Neural progenitor cell (in vitro differentiated cells): ENCODE data around the gene CHSY3. TPM values are rescaled to one million over a fixed set of nuclear protein-coding genes. Genes with fewer than 3 reads are reported as not detected.
A peak's percentile ranks its signal among the peaks of the same experiment; 100 is the strongest.

ENCODE experiments used
- DNase-seq: peaks from one replicate; pipeline ENCODE4 v3.0.0-alpha.2; 2016; ENCODE audit warnings: low spot score
- H2AFZ ChIP-seq: fragments of 200-600 bp; sonication (generic); replicated peaks from 2 replicates; pipeline ENCODE4 v1.6.1; 2016; ENCODE audit warnings: antibody characterized with exemption
- H3F3A ChIP-seq: fragments of 200-600 bp; sonication (generic); 2 replicates; pipeline ENCODE4 v1.6.1; 2016; ENCODE audit warnings: antibody characterized with exemption, low read depth
- H3K27ac ChIP-seq: fragments of 200-600 bp; sonication (generic); 2 replicates; pipeline ENCODE4 v1.5.1; 2016; ENCODE audit warnings: mild to moderate bottlenecking
- H3K27me3 ChIP-seq: fragments of 200-600 bp; sonication (generic); 2 replicates; pipeline ENCODE4 v1.6.1; 2016; ENCODE audit warnings: mild to moderate bottlenecking, moderate library complexity
- H3K36me3 ChIP-seq: fragments of 200-600 bp; sonication (generic); 2 replicates; pipeline ENCODE4 v1.5.1; 2016
- H3K4me1 ChIP-seq: fragments of 200-600 bp; sonication (generic); 2 replicates; pipeline ENCODE4 v1.6.1; 2016; ENCODE audit warnings: mixed run types
- H3K4me2 ChIP-seq: fragments of 200-600 bp; sonication (generic); 2 replicates; pipeline ENCODE4 v1.6.1; 2016
- H3K4me3 ChIP-seq: fragments of 200-600 bp; sonication (generic); 2 replicates; pipeline ENCODE4 v1.5.1; 2016
- H3K79me2 ChIP-seq: fragments of 200-600 bp; sonication (generic); 2 replicates; pipeline ENCODE4 v1.6.1; 2016; ENCODE audit warnings: low read depth
- H3K9ac ChIP-seq: fragments of 200-600 bp; sonication (generic); 2 replicates; pipeline ENCODE4 v1.6.1; 2016
- H3K9me3 ChIP-seq: fragments of 200-600 bp; sonication (generic); 2 replicates; pipeline ENCODE4 v1.5.1; 2016; ENCODE audit warnings: low read depth
- H4K20me1 ChIP-seq: fragments of 200-600 bp; sonication (generic); 2 replicates; pipeline ENCODE4 v1.6.1; 2016; ENCODE audit warnings: low read depth
- H3K27ac Mint-ChIP-seq: 3 replicates; pipeline ENCODE4 v1.8.0; 2021; ENCODE audit warnings: mixed read lengths
- H3K27me3 Mint-ChIP-seq: 2 replicates; pipeline ENCODE4 v1.8.0; 2022; ENCODE audit warnings: low read depth, mild to moderate bottlenecking, inconsistent platforms, moderate library complexity, mixed read lengths; ENCODE audit not compliant: insufficient read depth
- H3K36me3 Mint-ChIP-seq: 3 replicates; pipeline ENCODE4 v1.8.0; 2021; ENCODE audit warnings: mixed read lengths
- H3K4me1 Mint-ChIP-seq: 3 replicates; pipeline ENCODE4 v1.8.0; 2021; ENCODE audit warnings: mixed read lengths
- H3K4me3 Mint-ChIP-seq: 3 replicates; pipeline ENCODE4 v1.8.0; 2021; ENCODE audit warnings: mild to moderate bottlenecking, moderate library complexity, mixed read lengths
- H3K9me3 Mint-ChIP-seq: 3 replicates; pipeline ENCODE4 v1.8.0; 2020; ENCODE audit warnings: mixed read lengths
- EZH2 ChIP-seq: fragments of 200-600 bp; sonication (generic); IDR thresholded peaks from 2 replicates; pipeline ENCODE4 v1.6.1; 2017; ENCODE audit warnings: antibody characterized with exemption, mild to moderate bottlenecking, moderate library complexity
- EZH2phosphoT487 ChIP-seq: fragments of 200-600 bp; sonication (generic); IDR thresholded peaks from 2 replicates; pipeline ENCODE4 v1.6.1; 2017; ENCODE audit warnings: antibody characterized with exemption
- total RNA-seq: library from RNA; depleted of rRNA; stranded (reverse); fragments of >200 nt; gene quantifications from 2 replicates; pipeline ENCODE4 v1.2.3, GENCODE V29; 2015; ENCODE audit warnings: low replicate concordance
- TF ChIP-seq, protein P1 (sequence below): fragments of 200-600 bp; sonication (generic); IDR thresholded peaks from 2 replicates; pipeline ENCODE4 v1.5.1; 2017; ENCODE audit warnings: antibody characterized with exemption, mild to moderate bottlenecking

CHSY3 gene
- total RNA-seq, 1 donor from 2014 or later: 0.30 TPM

DNA sequence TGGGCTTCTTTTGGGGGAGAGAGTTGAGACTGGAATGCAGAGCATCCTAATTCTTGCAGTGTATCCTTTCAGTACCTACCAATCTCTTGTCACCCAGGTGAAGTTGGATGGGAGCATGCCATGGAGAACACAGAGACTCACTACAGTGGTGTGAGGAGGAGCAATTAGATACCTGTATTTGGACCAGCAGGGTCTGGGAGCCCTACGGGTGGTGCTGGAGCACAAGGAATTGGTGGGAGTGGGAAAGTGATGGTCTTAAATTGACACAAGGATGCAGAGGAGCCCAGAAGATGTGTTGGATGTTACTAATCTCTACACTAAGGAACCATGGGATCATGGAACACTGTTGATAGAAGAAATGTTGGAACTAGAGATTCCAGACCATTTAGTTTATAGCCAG lies 212.7 kb downstream of the CHSY3 start:
- Mint-ChIP-seq H3K9me3 (no peaks in the 10 kb centered on the region), H3K4me1 (no peaks in the 10 kb centered on the region), H3K36me3 (no peaks in the 10 kb centered on the region), H3K4me3 (no peak overlapping the region), H3K27me3 (peaks cover 2% of the 10 kb centered on the region), H3K27ac (no peak overlapping the region)
- Histone ChIP-seq H3K4me1 (no peaks in the 10 kb centered on the region), H3K4me3 (no peak overlapping the region), H2AFZ (no peak overlapping the region), H3K79me2 (no peaks in the 10 kb centered on the region), H3F3A (no peaks in the 10 kb centered on the region), H3K36me3 (no peaks in the 10 kb centered on the region), H3K9me3 (no peaks in the 10 kb centered on the region), H3K4me2 (no peak overlapping the region), H4K20me1 (no peaks in the 10 kb centered on the region), H3K27me3 (no peaks in the 10 kb centered on the region), H3K27ac (no peak overlapping the region), H3K9ac (no peak overlapping the region)
- no peak for DNase-seq
- TF ChIP-seq, protein P1, sequence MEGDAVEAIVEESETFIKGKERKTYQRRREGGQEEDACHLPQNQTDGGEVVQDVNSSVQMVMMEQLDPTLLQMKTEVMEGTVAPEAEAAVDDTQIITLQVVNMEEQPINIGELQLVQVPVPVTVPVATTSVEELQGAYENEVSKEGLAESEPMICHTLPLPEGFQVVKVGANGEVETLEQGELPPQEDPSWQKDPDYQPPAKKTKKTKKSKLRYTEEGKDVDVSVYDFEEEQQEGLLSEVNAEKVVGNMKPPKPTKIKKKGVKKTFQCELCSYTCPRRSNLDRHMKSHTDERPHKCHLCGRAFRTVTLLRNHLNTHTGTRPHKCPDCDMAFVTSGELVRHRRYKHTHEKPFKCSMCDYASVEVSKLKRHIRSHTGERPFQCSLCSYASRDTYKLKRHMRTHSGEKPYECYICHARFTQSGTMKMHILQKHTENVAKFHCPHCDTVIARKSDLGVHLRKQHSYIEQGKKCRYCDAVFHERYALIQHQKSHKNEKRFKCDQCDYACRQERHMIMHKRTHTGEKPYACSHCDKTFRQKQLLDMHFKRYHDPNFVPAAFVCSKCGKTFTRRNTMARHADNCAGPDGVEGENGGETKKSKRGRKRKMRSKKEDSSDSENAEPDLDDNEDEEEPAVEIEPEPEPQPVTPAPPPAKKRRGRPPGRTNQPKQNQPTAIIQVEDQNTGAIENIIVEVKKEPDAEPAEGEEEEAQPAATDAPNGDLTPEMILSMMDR: peak; percentile 18
- TF ChIP-seq EZH2 (no peak), EZH2phosphoT487 (no peak)

DNA sequence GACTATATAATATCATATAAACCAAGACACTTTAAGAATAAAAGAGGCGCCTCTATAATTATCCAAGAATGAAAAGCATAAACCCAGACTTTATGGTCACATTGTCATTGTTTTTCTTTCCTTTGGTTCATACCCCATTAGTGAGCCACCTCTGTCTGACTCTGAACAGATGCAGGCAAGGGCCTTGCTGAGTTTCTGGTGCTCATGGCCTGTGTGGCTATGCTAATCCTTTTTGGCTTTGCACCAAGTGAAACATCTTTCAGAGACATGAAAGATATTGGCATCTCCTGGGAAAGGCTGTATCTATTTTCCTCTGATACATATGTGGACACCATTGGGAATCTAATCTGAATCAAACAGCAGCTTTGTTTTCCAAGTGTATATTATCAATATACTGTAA lies 222.5 kb downstream of the CHSY3 start:
- H3K27me3 ChIP-seq: no peaks in the 10 kb centered on the region
- no peaks in the 10 kb centered on the region for H3F3A ChIP-seq
- no peak overlapping the region for H3K4me3 ChIP-seq
- no peak overlapping the region for H3K9ac ChIP-seq
- H3K4me1 ChIP-seq: no peaks in the 10 kb centered on the region
- H3K36me3 ChIP-seq: no peaks in the 10 kb centered on the region
- Mint-ChIP-seq H3K9me3 (no peaks in the 10 kb centered on the region), H3K27me3 (no peaks in the 10 kb centered on the region), H3K4me3 (no peak overlapping the region), H3K36me3 (no peaks in the 10 kb centered on the region), H3K4me1 (no peaks in the 10 kb centered on the region), H3K27ac (no peak overlapping the region)
- H3K4me2 ChIP-seq: no peak overlapping the region
- no peak overlapping the region for H2AFZ ChIP-seq
- no peak overlapping the region for H3K27ac ChIP-seq
- TF ChIP-seq, protein P1: no peak
- TF ChIP-seq EZH2 (no peak), EZH2phosphoT487 (no peak)
- DNase-seq: no peak
- no peaks in the 10 kb centered on the region for H3K79me2 ChIP-seq
- no peaks in the 10 kb centered on the region for H4K20me1 ChIP-seq
- no peaks in the 10 kb centered on the region for H3K9me3 ChIP-seq

DNA sequence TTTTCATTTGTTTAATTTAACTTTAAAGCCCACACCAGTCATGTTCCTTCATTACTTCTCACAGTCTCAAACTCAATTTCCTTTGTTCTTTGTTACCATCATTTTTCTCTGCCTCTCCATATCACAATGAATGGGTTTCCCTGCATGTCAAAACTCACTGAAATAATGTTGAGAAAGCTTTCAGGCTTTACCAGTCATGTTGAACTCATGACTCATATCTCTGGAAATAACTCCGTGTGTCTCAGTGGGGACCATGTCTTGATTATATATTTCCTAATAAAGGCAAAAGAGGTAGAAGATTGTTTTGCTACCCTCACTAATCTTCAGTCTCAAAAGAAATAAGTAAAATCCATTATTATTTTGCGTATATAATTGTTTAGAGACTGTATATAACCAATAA lies 231.2 kb downstream of the CHSY3 start:
- Mint-ChIP-seq H3K36me3 (no peaks in the 10 kb centered on the region), H3K27ac (no peak overlapping the region), H3K4me1 (no peaks in the 10 kb centered on the region), H3K9me3 (no peaks in the 10 kb centered on the region), H3K4me3 (no peak overlapping the region), H3K27me3 (no peaks in the 10 kb centered on the region)
- Histone ChIP-seq H4K20me1 (no peaks in the 10 kb centered on the region), H3K79me2 (no peaks in the 10 kb centered on the region), H3K27me3 (no peaks in the 10 kb centered on the region), H3K4me3 (no peak overlapping the region), H3K9ac (no peak overlapping the region), H3K27ac (no peak overlapping the region), H2AFZ (no peak overlapping the region), H3F3A (no peaks in the 10 kb centered on the region), H3K4me1 (no peaks in the 10 kb centered on the region), H3K36me3 (no peaks in the 10 kb centered on the region), H3K9me3 (no peaks in the 10 kb centered on the region), H3K4me2 (no peak overlapping the region)
- DNase-seq: no peak
- TF ChIP-seq EZH2phosphoT487 (no peak), EZH2 (no peak)
- TF ChIP-seq, protein P1: no peak
